H9 (cell line): ENCODE results near the gene MYCBPAP. TPM values are rescaled to one million over a fixed set of nuclear protein-coding genes. Genes with fewer than 3 reads are reported as not detected.
A peak's percentile ranks its signal among the peaks of the same experiment; 100 is the strongest.

ENCODE experiments used
- DNase-seq: peaks from one replicate; pipeline ENCODE4 v3.0.0-alpha.2; 2017
- H2AFZ ChIP-seq: one replicate; pipeline ENCODE4 v1.6.1; 2013; ENCODE audit warnings: mild to moderate bottlenecking, low read length, control low read depth, moderate library complexity
- H2AK5ac ChIP-seq: 2 replicates; pipeline ENCODE4 v1.6.1; 2013; ENCODE audit warnings: low read length, control low read depth, mixed read lengths; ENCODE audit not compliant: insufficient read length
- H2BK120ac ChIP-seq: one replicate; pipeline ENCODE4 v1.6.1; 2013; ENCODE audit warnings: low read depth, mild to moderate bottlenecking, low read length, control low read depth, inconsistent platforms; ENCODE audit not compliant: poor library complexity, severe bottlenecking
- H2BK12ac ChIP-seq: 2 replicates; pipeline ENCODE4 v1.6.1; 2013; ENCODE audit warnings: low read length, control low read depth, mixed read lengths, low read depth; ENCODE audit not compliant: insufficient read length
- H2BK15ac ChIP-seq: 2 replicates; pipeline ENCODE4 v1.6.1; 2013; ENCODE audit warnings: low read depth, low read length, control low read depth
- H2BK20ac ChIP-seq: one replicate; pipeline ENCODE4 v1.6.1; 2013; ENCODE audit warnings: low read depth, mild to moderate bottlenecking, low read length, control low read depth, inconsistent platforms; ENCODE audit not compliant: poor library complexity, severe bottlenecking
- H2BK5ac ChIP-seq: 2 replicates; pipeline ENCODE4 v1.6.1; 2013; ENCODE audit warnings: low read length, control low read depth, mixed read lengths; ENCODE audit not compliant: insufficient read length
- H3K14ac ChIP-seq: 2 replicates; pipeline ENCODE4 v1.6.1; 2013; ENCODE audit warnings: low read length, control low read depth; ENCODE audit not compliant: insufficient read depth
- H3K18ac ChIP-seq: 2 replicates; pipeline ENCODE4 v1.6.1; 2013; ENCODE audit warnings: low read depth, mild to moderate bottlenecking, mixed read lengths, low read length, control low read depth; ENCODE audit not compliant: insufficient read length
- H3K23ac ChIP-seq: 2 replicates; pipeline ENCODE4 v1.6.1; 2013; ENCODE audit warnings: low read length, control low read depth, mixed read lengths, low read depth; ENCODE audit not compliant: insufficient read length
- H3K23me2 ChIP-seq: 2 replicates; pipeline ENCODE4 v1.6.1; 2013; ENCODE audit warnings: low read depth, mild to moderate bottlenecking, mixed read lengths, low read length, control low read depth; ENCODE audit not compliant: insufficient read length, poor library complexity, severe bottlenecking
- H3K27ac ChIP-seq: 2 replicates; pipeline ENCODE4 v1.5.1; 2013; ENCODE audit warnings: low read length, control low read depth, mixed read lengths, low read depth; ENCODE audit not compliant: insufficient read length
- H3K27me3 ChIP-seq: 2 replicates; pipeline ENCODE4 v1.6.1; 2013; ENCODE audit warnings: low read length, control low read depth, inconsistent platforms; ENCODE audit not compliant: insufficient read depth
- H3K4ac ChIP-seq: 2 replicates; pipeline ENCODE4 v1.6.1; 2013; ENCODE audit warnings: low read depth, mild to moderate bottlenecking, control low read depth, inconsistent platforms, low read length, moderate library complexity
- H3K4me1 ChIP-seq: 2 replicates; pipeline ENCODE4 v1.6.1; 2013; ENCODE audit warnings: low read length, control low read depth, inconsistent platforms; ENCODE audit not compliant: insufficient read depth
- H3K4me2 ChIP-seq: 2 replicates; pipeline ENCODE4 v1.6.1; 2013; ENCODE audit warnings: low read length, control low read depth, mixed read lengths; ENCODE audit not compliant: insufficient read length, insufficient read depth
- H3K56ac ChIP-seq: 2 replicates; pipeline ENCODE4 v1.6.1; 2013; ENCODE audit warnings: low read depth, mild to moderate bottlenecking, mixed read lengths, low read length, control low read depth; ENCODE audit not compliant: insufficient read length
- H3K79me1 ChIP-seq: 2 replicates; pipeline ENCODE4 v1.6.1; 2013; ENCODE audit warnings: low read depth, mild to moderate bottlenecking, moderate library complexity, low read length, control low read depth, inconsistent platforms; ENCODE audit not compliant: insufficient read depth, poor library complexity, severe bottlenecking
- H3K79me2 ChIP-seq: 2 replicates; pipeline ENCODE4 v1.6.1; 2013; ENCODE audit warnings: low read length, control low read depth, inconsistent platforms; ENCODE audit not compliant: insufficient read depth
- H3K9ac ChIP-seq: 2 replicates; pipeline ENCODE4 v1.6.1; 2013; ENCODE audit warnings: low read length, control low read depth, mixed read lengths; ENCODE audit not compliant: insufficient read length; ENCODE audit errors: extremely low read depth
- H3K9me3 ChIP-seq: one replicate; pipeline ENCODE4 v1.6.1; 2013; ENCODE audit warnings: low read depth, low read length, inconsistent platforms; ENCODE audit not compliant: control insufficient read depth
- H3T11ph ChIP-seq: one replicate; pipeline ENCODE4 v1.6.1; 2013; ENCODE audit warnings: mild to moderate bottlenecking, low read length, control low read depth, inconsistent platforms
- H4K20me1 ChIP-seq: one replicate; pipeline ENCODE4 v1.6.1; 2013; ENCODE audit not compliant: control insufficient read depth, insufficient read length, insufficient read depth
- H4K5ac ChIP-seq: 2 replicates; pipeline ENCODE4 v1.6.1; 2013; ENCODE audit warnings: low read depth, mild to moderate bottlenecking, mixed read lengths, low read length, control low read depth; ENCODE audit not compliant: insufficient read length
- H4K8ac ChIP-seq: replicated peaks from 2 replicates; pipeline ENCODE4 v1.6.1; 2013; ENCODE audit warnings: low read length, control low read depth, mixed read lengths, low read depth; ENCODE audit not compliant: insufficient read length
- H4K91ac ChIP-seq: 2 replicates; pipeline ENCODE4 v1.6.1; 2013; ENCODE audit warnings: low read depth, mild to moderate bottlenecking, moderate library complexity, mixed read lengths, low read length, control low read depth; ENCODE audit not compliant: insufficient read length
- H3K27ac Mint-ChIP-seq, 3 experiments: 2 replicates in 2 of 3; 3 replicates in 1 of 3; pipeline ENCODE4 v1.8.0; 2020 to 2021; ENCODE audit warnings: mixed read lengths in 3 of 3, mild to moderate bottlenecking in 1 of 3, moderate library complexity in 1 of 3
- H3K27me3 Mint-ChIP-seq: 2 replicates; pipeline ENCODE4 v1.8.0; 2021; ENCODE audit warnings: low read depth, mild to moderate bottlenecking, moderate library complexity, mixed read lengths
- H3K36me3 Mint-ChIP-seq, 3 experiments: 2 replicates in 2 of 3; 3 replicates in 1 of 3; pipeline ENCODE4 v1.8.0; 2020 to 2021; ENCODE audit warnings: low read depth in 3 of 3, mixed read lengths in 3 of 3; ENCODE audit not compliant: insufficient read depth in 1 of 3
- H3K4me1 Mint-ChIP-seq, 2 experiments: 2 replicates each; pipeline ENCODE4 v1.8.0; 2020; ENCODE audit warnings: mixed read lengths in 2 of 2
- H3K4me3 Mint-ChIP-seq, 2 experiments: 2 replicates in 1 of 2; 3 replicates in 1 of 2; pipeline ENCODE4 v1.8.0; 2020 to 2021; ENCODE audit warnings: mild to moderate bottlenecking in 2 of 2, mixed read lengths in 2 of 2, moderate library complexity in 1 of 2
- H3K9me3 Mint-ChIP-seq, 2 experiments: 2 replicates in 1 of 2; 3 replicates in 1 of 2; pipeline ENCODE4 v1.8.0; 2020; ENCODE audit warnings: mild to moderate bottlenecking in 2 of 2, mixed read lengths in 2 of 2, moderate library complexity in 1 of 2
- WGBS: extraction: QIAGEN DNeasy Blood & Tissue Kit; methylation state at CpG from one replicate; pipeline ENCODE4 v1.1.7; 2013; ENCODE audit warnings: missing lambda C conversion rate, low lambda C conversion rate, mixed read lengths; ENCODE audit not compliant: insufficient read length; ENCODE audit errors: extremely low coverage; 5-methylcytosine and 5-hydroxymethylcytosine counted together
- total RNA-seq: library from RNA; stranded (reverse); gene quantifications from 2 replicates; pipeline ENCODE4 v1.2.1, GENCODE V29; 2021
- TF ChIP-seq, protein P1 (sequence below): fragments of 200-600 bp; sonication (generic); conservative IDR thresholded peaks from 3 replicates; pipeline ENCODE4 v1.8.0; 2021; ENCODE audit warnings: antibody characterized with exemption, mild to moderate bottlenecking

MYCBPAP gene
- total RNA-seq, 1 experiment from 2014 or later = 1.7 TPM

GRCh38 chr17:50533720-50534148, 25.5 kb downstream of the MYCBPAP start:
- no peaks in the 10 kb centered on the region for H3K9me3 ChIP-seq
- H3K79me2 ChIP-seq = no peaks in the 10 kb centered on the region
- H3K23ac ChIP-seq = no peak overlapping the region
- Mint-ChIP-seq H3K4me3 (peak overlapping the region; percentile 65 to 84), H3K9me3 (no peaks in the 10 kb centered on the region; a peak in 1 of 5 replicates), H3K36me3 (peaks cover 0 to 5% (median 0%) of the 10 kb centered on the region in 3 experiments; a peak in 3 of 7 replicates), H3K27ac (no peak overlapping the region; a peak in 1 of 7 replicates), H3K4me1 (peaks cover 39% of the 10 kb centered on the region in 2 experiments), H3K27me3 (peaks cover 52% of the 10 kb centered on the region)
- H2BK20ac ChIP-seq = no peak overlapping the region
- no peak overlapping the region for H3K56ac ChIP-seq
- H3K14ac ChIP-seq = no peak overlapping the region
- no peak overlapping the region for H2AFZ ChIP-seq
- H3K23me2 ChIP-seq = peaks cover 17% of the 10 kb centered on the region
- no peak overlapping the region for H3T11ph ChIP-seq
- H3K4me1 ChIP-seq = peaks cover 3% of the 10 kb centered on the region; the same call in 1 of the 2 replicates
- peak overlapping the region; percentile 70 for H3K4me2 ChIP-seq
- WGBS = no CpG with 5 or more reads among the region's 17 CpGs
- H3K27ac ChIP-seq = no peak overlapping the region
- no peaks in the 10 kb centered on the region; the same call in 1 of the 2 replicates for H3K27me3 ChIP-seq
- H2AK5ac ChIP-seq = no peak overlapping the region
- H4K8ac ChIP-seq = no peak overlapping the region
- H2BK15ac ChIP-seq = no peak overlapping the region
- H4K91ac ChIP-seq = no peak overlapping the region
- H2BK120ac ChIP-seq = no peak overlapping the region
- no peak overlapping the region for H2BK12ac ChIP-seq
- H4K20me1 ChIP-seq = no peaks in the 10 kb centered on the region
- no peak overlapping the region for H3K4ac ChIP-seq
- no peak overlapping the region for H3K18ac ChIP-seq
- H3K79me1 ChIP-seq = no peaks in the 10 kb centered on the region
- TF ChIP-seq, protein P1, sequence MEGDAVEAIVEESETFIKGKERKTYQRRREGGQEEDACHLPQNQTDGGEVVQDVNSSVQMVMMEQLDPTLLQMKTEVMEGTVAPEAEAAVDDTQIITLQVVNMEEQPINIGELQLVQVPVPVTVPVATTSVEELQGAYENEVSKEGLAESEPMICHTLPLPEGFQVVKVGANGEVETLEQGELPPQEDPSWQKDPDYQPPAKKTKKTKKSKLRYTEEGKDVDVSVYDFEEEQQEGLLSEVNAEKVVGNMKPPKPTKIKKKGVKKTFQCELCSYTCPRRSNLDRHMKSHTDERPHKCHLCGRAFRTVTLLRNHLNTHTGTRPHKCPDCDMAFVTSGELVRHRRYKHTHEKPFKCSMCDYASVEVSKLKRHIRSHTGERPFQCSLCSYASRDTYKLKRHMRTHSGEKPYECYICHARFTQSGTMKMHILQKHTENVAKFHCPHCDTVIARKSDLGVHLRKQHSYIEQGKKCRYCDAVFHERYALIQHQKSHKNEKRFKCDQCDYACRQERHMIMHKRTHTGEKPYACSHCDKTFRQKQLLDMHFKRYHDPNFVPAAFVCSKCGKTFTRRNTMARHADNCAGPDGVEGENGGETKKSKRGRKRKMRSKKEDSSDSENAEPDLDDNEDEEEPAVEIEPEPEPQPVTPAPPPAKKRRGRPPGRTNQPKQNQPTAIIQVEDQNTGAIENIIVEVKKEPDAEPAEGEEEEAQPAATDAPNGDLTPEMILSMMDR = no peak
- DNase-seq = no peak
- H3K9ac ChIP-seq = no peak overlapping the region
- H4K5ac ChIP-seq = no peak overlapping the region
- H2BK5ac ChIP-seq = no peak overlapping the region
